KOPT-K1 (cell line): ENCODE data around the gene OR10A2.
"Not testable (repeated sequence)": the region's sequence is repeated elsewhere in the genome, so short reads cannot be mapped to it uniquely, and the experiment has no call there.

Experiments used
- H3K27ac ChIP-seq: fragments of 200-600 bp; sonication (generic); 2 replicates; pipeline ENCODE4 v1.5.1; 2016; ENCODE audit warnings: antibody characterized with exemption, mild to moderate bottlenecking, low read depth, low read length; ENCODE audit not compliant: poor library complexity, severe bottlenecking
- H3K36me3 ChIP-seq: fragments of 200-600 bp; sonication (generic); 2 replicates; pipeline ENCODE4 v1.5.1; 2017; ENCODE audit warnings: antibody characterized with exemption, mild to moderate bottlenecking, low read length, moderate library complexity; ENCODE audit not compliant: insufficient read depth
- H3K9me3 ChIP-seq: fragments of 200-600 bp; sonication (generic); 2 replicates; pipeline ENCODE4 v1.5.1; 2017; ENCODE audit warnings: antibody characterized with exemption, low read length, mild to moderate bottlenecking; ENCODE audit not compliant: insufficient read depth, poor library complexity, severe bottlenecking

Gene OR10A2

DNA sequence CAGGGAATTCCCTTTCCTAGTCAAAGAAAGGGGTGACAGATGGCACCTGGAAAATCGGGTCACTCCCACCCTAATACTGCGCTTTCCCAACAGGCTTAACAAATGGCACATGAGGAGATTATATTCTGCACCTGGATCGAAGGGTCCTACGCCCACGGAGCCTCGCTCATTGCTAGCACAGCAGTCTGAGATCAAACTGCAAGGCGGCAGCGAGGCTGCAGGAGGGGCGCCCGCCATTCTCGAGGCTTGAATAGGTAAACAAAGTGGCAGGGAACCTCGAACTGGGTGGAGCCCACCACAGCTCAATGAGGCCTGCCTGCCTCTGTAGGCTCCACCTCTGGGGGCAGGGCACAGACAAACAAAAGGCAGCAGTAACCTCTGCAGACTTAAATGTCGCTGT, 41.9 kb downstream of the OR10A2 start:
- peaks cover 12% of the 10 kb centered on the region for H3K9me3 ChIP-seq
- H3K36me3 ChIP-seq, H3K27ac ChIP-seq: not testable (repeated sequence)

GRCh38 chr11:6911378-6911777, 48.5 kb downstream of the OR10A2 start:
- no peaks in the 10 kb centered on the region for H3K9me3 ChIP-seq
- H3K27ac ChIP-seq, result no peak overlapping the region
- no peaks in the 10 kb centered on the region for H3K36me3 ChIP-seq

DNA sequence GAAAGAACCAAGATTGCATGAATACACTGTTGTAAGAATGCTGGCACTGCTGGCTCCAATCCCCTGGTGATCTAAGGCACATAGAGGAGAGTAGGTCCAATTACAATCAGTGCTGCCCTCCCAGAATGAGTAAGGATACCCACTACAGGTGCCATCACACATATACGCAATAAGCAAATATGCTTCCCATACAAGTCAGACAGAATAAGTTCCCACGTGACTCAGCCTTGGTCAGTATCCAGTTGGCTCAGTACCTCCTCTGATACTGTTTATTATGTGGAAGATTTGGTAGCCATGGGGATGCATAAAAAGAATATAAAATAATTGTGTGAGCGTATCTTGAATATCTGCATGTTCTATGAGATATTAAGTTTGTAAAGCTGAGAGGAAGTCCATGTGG, 49.1 kb downstream of the OR10A2 start:
- Histone ChIP-seq H3K36me3 (no peaks in the 10 kb centered on the region), H3K9me3 (no peaks in the 10 kb centered on the region), H3K27ac (no peak overlapping the region)

DNA sequence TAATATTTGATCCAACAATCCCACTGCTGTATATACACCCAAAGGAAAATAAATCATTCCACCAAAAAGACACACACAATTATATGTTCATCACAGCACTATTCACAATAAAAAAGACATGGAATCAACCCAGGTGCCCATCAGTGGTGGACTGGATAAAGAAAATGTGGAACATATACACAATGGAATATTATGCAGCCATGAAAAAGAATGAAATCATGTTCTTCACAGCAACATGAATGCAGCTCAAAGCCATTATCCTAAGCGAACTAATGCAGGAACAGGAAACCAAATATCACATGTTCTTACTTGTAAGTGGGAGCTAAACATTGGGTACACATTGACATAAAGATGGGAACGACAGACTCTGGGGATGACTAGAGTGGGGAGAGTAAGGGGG, 56.8 kb downstream of the OR10A2 start:
- no peaks in the 10 kb centered on the region for H3K36me3 ChIP-seq
- H3K27ac ChIP-seq, result no peak overlapping the region
- no peaks in the 10 kb centered on the region for H3K9me3 ChIP-seq

DNA sequence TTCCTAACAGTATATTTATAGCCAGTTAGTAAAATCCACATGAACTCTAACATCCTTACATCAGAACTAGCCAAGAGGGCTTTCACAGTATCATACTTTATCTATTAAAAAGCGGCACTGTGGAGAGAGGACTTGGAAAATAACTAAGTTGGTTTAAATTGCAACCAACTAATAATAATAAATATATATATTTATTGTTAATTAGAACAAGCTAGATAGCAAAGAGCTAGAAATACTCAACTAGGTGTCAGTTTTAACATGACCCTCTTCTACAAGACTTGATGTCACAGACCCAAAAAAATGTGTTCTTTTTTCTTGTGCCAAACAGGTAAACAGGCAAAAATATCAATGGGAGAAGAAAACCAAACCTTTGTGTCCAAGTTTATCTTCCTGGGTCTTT, 57.8 kb downstream of the OR10A2 start, which contains the start of gene OR2D3:
TSS of gene OR2D3 (plus strand) at position 301 of the 400 bp plus-strand sequence. CDS start at position 301, 0 bp downstream.
- no peak within 1 kb of the TSS for H3K27ac ChIP-seq
- H3K9me3 ChIP-seq, result no peaks in the 10 kb centered on the region

More for the DNA sequence above, 57.8 kb downstream of the OR10A2 start, which contains the start of gene OR2D3:
- no peaks in the 10 kb centered on the region for H3K36me3 ChIP-seq
